ENCODE results near the gene SMCO3. TPM values are rescaled to one million over a fixed set of nuclear protein-coding genes. Genes with fewer than 3 reads are reported as not detected.
A peak's percentile ranks its signal among the peaks of the same experiment; 100 is the strongest.

The SMCO3 gene
- total and polyA plus RNA-seq, 2 of the 13 experiments (the other 11 are each of a cell fraction or from before 2014, with no cell fraction given), result 0.29 to 0.42 TPM

DNA sequence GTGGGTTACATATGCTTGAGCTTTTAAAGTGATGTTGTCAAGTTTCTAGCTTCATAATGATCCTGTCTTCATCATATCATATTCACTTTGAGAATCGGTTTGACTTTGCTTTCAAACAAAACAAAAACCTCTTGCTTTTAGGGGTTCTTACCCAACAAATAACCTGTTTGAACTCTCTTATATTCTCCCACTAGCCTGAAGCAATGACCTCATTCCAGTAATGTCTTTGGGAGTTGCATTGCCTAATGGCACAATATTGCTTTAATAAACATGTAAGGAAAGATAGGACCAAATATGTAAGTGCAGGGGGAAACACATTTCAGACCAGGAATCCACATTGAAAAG, 38.4 kb downstream of the SMCO3 start:
- no peak for DNase-seq (ENCODE audit: low spot score)

DNA sequence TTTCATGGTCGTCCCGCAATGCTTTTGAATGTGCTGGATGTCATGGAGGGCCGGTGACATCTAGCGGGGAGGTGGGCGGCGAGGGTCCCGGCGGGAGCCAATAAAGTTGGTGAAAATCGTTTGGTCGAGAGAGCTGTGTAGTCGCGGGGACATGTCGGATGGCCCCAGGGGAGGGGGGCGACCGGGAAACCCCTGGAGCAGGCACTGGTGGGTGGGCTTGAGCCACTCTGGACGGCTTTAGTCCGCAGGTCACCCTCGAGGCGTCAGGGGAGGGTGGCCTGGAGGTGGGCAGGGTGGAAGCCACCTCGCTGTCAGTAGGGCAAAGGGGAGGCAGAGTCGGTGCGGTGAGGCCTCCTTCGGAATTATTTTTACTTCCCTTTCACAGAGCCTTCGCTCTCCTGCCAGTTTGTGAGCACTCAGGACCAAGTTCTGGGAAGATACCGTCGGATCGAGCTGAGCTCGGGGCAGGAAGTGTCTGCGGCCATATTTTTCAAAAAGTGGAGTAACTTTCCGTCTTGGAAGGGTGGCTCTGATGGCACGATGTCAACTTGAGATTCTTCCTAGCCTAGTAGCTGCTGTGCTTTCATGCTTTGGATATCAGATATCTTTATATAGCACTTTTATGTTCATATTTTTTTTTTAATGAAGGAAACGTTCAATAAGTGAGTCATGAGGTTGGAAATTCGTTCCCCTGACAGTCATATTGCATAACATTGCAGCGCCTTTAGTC, 38.9 kb downstream of the SMCO3 start:
- Histone ChIP-seq H3K36me3 (replicated peaks in 1 of 2; ENCODE audit: control insufficient read depth in 1 of 2, insufficient read depth in 2 of 2, low read length in 2 of 2) (no peaks in the 10 kb centered on the region), H3K9me3 (ENCODE audit: low read length) (no peaks in the 10 kb centered on the region), H3K4me3 (replicated peaks in 1 of 3; ENCODE audit: insufficient read depth in 1 of 3, low read depth in 2 of 3, low read length in 3 of 3) (peak overlapping the region; percentile 62 to 79 (median 65)), H3K4me1 (ENCODE audit: insufficient read depth, low read length) (peaks cover 36% of the 10 kb centered on the region), H3K9ac (ENCODE audit: insufficient read depth, low read depth, low read length) (peak overlapping the region; percentile 71), H3K27ac (ENCODE audit: extremely low read length, insufficient read depth, low read length) (peak overlapping the region; percentile 78), H3K27me3 (ENCODE audit: control insufficient read depth in 1 of 2, insufficient read depth in 2 of 2, low read length in 2 of 2) (no peaks in the 10 kb centered on the region; a peak in 1 of 5 replicates), H4K20me1 (ENCODE audit: insufficient read depth, low read length) (no peaks in the 10 kb centered on the region), H2AFZ (ENCODE audit: low read length) (peak overlapping the region; percentile 21), H3K79me2 (ENCODE audit: insufficient read depth, low read length) (peaks cover 14% of the 10 kb centered on the region), H3K4me2 (ENCODE audit: low read depth, low read length) (peak overlapping the region; percentile 66)
- ChIA-PET POLR2A (interaction anchor here (3.7 kb wide), 1 partner anchor 29 kb away, joined by 20 read pairs; the partner anchor contains the start of genes C12orf60 and WBP11), CTCF (ENCODE audit: low intra/inter-chr PET ratio, low total read pairs) (interaction anchor here (0.8 kb wide), 1 partner anchor 51 kb away, joined by 3 read pairs; no protein-coding TSS in a partner anchor)
- intact Hi-C loops (cut with micrococcal nuclease; ENCODE audit: unreplicated experiment), result loop anchor here (10.0 kb wide), 1 partner anchor 1110 kb away; the partner anchor contains the start of gene STRAP
- 50% methylated on average over 26 of the region's 34 CpGs for WGBS (ENCODE audit: low lambda C conversion rate)
- in situ Hi-C loops (cut with HindIII; ENCODE audit: extremely low pct_ligation_motif_present, low pct_unique_long_range_greater_than_20kb), result no loop called here
- DNase-seq (ENCODE audit: low spot score) (no peak), FAIRE-seq (no peak), ATAC-seq (peak; percentile 8; the same call in 2 of the 3 replicates)
- no TSS peak for BruUV-seq (replicated peaks)
- TF ChIP-seq, protein P1, sequence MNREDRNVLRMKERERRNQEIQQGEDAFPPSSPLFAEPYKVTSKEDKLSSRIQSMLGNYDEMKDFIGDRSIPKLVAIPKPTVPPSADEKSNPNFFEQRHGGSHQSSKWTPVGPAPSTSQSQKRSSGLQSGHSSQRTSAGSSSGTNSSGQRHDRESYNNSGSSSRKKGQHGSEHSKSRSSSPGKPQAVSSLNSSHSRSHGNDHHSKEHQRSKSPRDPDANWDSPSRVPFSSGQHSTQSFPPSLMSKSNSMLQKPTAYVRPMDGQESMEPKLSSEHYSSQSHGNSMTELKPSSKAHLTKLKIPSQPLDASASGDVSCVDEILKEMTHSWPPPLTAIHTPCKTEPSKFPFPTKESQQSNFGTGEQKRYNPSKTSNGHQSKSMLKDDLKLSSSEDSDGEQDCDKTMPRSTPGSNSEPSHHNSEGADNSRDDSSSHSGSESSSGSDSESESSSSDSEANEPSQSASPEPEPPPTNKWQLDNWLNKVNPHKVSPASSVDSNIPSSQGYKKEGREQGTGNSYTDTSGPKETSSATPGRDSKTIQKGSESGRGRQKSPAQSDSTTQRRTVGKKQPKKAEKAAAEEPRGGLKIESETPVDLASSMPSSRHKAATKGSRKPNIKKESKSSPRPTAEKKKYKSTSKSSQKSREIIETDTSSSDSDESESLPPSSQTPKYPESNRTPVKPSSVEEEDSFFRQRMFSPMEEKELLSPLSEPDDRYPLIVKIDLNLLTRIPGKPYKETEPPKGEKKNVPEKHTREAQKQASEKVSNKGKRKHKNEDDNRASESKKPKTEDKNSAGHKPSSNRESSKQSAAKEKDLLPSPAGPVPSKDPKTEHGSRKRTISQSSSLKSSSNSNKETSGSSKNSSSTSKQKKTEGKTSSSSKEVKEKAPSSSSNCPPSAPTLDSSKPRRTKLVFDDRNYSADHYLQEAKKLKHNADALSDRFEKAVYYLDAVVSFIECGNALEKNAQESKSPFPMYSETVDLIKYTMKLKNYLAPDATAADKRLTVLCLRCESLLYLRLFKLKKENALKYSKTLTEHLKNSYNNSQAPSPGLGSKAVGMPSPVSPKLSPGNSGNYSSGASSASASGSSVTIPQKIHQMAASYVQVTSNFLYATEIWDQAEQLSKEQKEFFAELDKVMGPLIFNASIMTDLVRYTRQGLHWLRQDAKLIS (CRISPR knock-in tag; IDR thresholded peaks at IDR 0.05), result 0 out of 2 replicates have a peak, but pooled peaks have one; percentile 33
- TF ChIP-seq HDAC2 (CRISPR knock-in tag; IDR thresholded peaks at IDR 0.05) (no peak), SOX6 (IDR thresholded peaks at IDR 0.05) (no peak), SOX6 (CRISPR knock-in tag; IDR thresholded peaks at IDR 0.05) (no peak), HDAC1 (CRISPR knock-in tag; IDR thresholded peaks at IDR 0.05) (no peak), ZNF296 (CRISPR knock-in tag; conservative IDR thresholded peaks at IDR 0.05) (no peak), ZNF660 (CRISPR knock-in tag; IDR thresholded peaks at IDR 0.05; ENCODE audit: borderline replicate concordance, low read depth) (no peak), ZFY (CRISPR knock-in tag; IDR thresholded peaks at IDR 0.05) (0 out of 2 replicates have a peak, but pooled peaks have one; percentile 35), PPARG (CRISPR knock-in tag; conservative IDR thresholded peaks at IDR 0.05) (peak; percentile 68; the same call in 1 of the 2 replicates), ZFP1 (CRISPR knock-in tag; IDR thresholded peaks at IDR 0.05) (no peak)
- TF ChIP-seq, protein P2, sequence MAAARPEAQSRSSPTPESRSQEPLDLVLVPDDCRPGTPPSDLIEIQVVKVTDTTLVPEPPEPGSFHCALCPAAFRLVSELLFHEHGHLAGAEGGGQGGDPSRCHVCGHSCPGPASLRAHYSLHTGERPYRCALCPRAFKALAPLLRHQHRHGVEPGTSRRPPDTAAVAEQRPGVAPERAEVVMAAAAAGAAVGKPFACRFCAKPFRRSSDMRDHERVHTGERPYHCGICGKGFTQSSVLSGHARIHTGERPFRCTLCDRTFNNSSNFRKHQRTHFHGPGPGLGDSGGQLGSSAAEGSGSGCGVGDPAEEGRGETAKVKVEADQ (CRISPR knock-in tag; IDR thresholded peaks at IDR 0.05; ENCODE audit: borderline replicate concordance), result no peak

More for the DNA sequence above, 38.4 kb downstream of the SMCO3 start:
- in situ Hi-C loops (cut with HindIII; ENCODE audit: extremely low pct_ligation_motif_present, low pct_unique_long_range_greater_than_20kb) (no loop called here), intact Hi-C loops (cut with micrococcal nuclease; ENCODE audit: unreplicated experiment) (loop anchor here (10.0 kb wide), 1 partner anchor 1109 kb away; the partner anchor contains the start of gene STRAP)
- H3K27me3 ChIP-seq (ENCODE audit: control insufficient read depth in 1 of 2, insufficient read depth in 2 of 2, low read length in 2 of 2), result no peaks in the 10 kb centered on the region; a peak in 1 of 5 replicates
- TF ChIP-seq YEATS4 (CRISPR knock-in tag; IDR thresholded peaks at IDR 0.05; ENCODE audit: borderline replicate concordance) (0 out of 2 replicates have a peak, but pooled peaks have one; percentile 34), ZNF841 (CRISPR knock-in tag; IDR thresholded peaks at IDR 0.05; ENCODE audit: borderline replicate concordance) (no peak)
- no peaks in the 10 kb centered on the region for H3K9me3 ChIP-seq (ENCODE audit: low read length)
- FAIRE-seq (no peak), ATAC-seq (no peak)
- H3K4me3 ChIP-seq (replicated peaks in 1 of 3; ENCODE audit: insufficient read depth in 1 of 3, low read depth in 2 of 3, low read length in 3 of 3), result peak overlapping the region; percentile 62 to 79 (median 65); a peak in 5 of 6 replicates
- peak overlapping the region; percentile 71 for H3K9ac ChIP-seq (ENCODE audit: insufficient read depth, low read depth, low read length)
- H3K4me1 ChIP-seq (ENCODE audit: insufficient read depth, low read length), result peaks cover 41% of the 10 kb centered on the region
- POLR2A ChIA-PET, result interaction anchor here (3.7 kb wide), 1 partner anchor 28 kb away, joined by 20 read pairs; the partner anchor contains the start of genes C12orf60 and WBP11
- H3K4me2 ChIP-seq (ENCODE audit: low read depth, low read length), result peak overlapping the region; percentile 66
- no TSS peak for BruUV-seq (replicated peaks)
- H3K27ac ChIP-seq (ENCODE audit: extremely low read length, insufficient read depth, low read length), result peak overlapping the region; percentile 78
- no peak overlapping the region for H2AFZ ChIP-seq (ENCODE audit: low read length)
- 5% methylated on average over 1 of the region's 1 CpG for WGBS (ENCODE audit: low lambda C conversion rate)
- CTCF ChIA-PET (ENCODE audit: low intra/inter-chr PET ratio, low total read pairs), result interaction anchor here (0.8 kb wide), 1 partner anchor 52 kb away, joined by 3 read pairs; no protein-coding TSS in a partner anchor
- no peaks in the 10 kb centered on the region for H3K36me3 ChIP-seq (replicated peaks in 1 of 2; ENCODE audit: control insufficient read depth in 1 of 2, insufficient read depth in 2 of 2, low read length in 2 of 2)
- peaks cover 10% of the 10 kb centered on the region for H3K79me2 ChIP-seq (ENCODE audit: insufficient read depth, low read length)
- H4K20me1 ChIP-seq (ENCODE audit: insufficient read depth, low read length), result no peaks in the 10 kb centered on the region
